H54 (cell line): ENCODE results near the gene SSNA1.

Experiments used
- DNase-seq: peaks from one replicate; pipeline ENCODE4 v3.0.0; 2011; ENCODE audit warnings: low spot score, mixed read lengths; ENCODE audit not compliant: insufficient read length
- FAIRE-seq: peaks from 3 replicates; lab custom pipeline; 2011; peaks lifted over from hg19 to GRCh38; lab: Jason Lieb, UNC
- POLR2A ChIP-seq: IDR thresholded peaks from 2 replicates; pipeline ENCODE4 v1.6.1; 2011; ENCODE audit warnings: low read depth, mild to moderate bottlenecking, low read length

The SSNA1 gene

GRCh38 chr9:137178939-137179630 lies 9.4 kb upstream of the SSNA1 start:
- DNase-seq (no peak), FAIRE-seq (no peak)
- TF ChIP-seq POLR2A, result no peak

- FAIRE-seq, result no peak
- TF ChIP-seq POLR2A, result no peak
- no peak for DNase-seq
Observed at GRCh38 chr9:137179761-137180160, 8.7 kb upstream of the SSNA1 start.

GRCh38 chr9:137180491-137180890 lies 8.0 kb upstream of the SSNA1 start:
- no peak for DNase-seq
- FAIRE-seq, result no peak

GRCh38 chr9:137181680-137182079 lies 6.8 kb upstream of the SSNA1 start:
- DNase-seq (no peak), FAIRE-seq (no peak)
- TF ChIP-seq POLR2A, result no peak

More at GRCh38 chr9:137180491-137180890, 8.0 kb upstream of the SSNA1 start:
- TF ChIP-seq POLR2A, result no peak

- no peak for TF ChIP-seq POLR2A
- DNase-seq (no peak), FAIRE-seq (no peak)
Observed at GRCh38 chr9:137182836-137183235, 5.6 kb upstream of the SSNA1 start.

GRCh38 chr9:137183980-137184595 lies 4.4 kb upstream of the SSNA1 start:
- DNase-seq (no peak), FAIRE-seq (no peak)
- TF ChIP-seq POLR2A, result no peak

- no peak for DNase-seq
- no peak for FAIRE-seq
- TF ChIP-seq POLR2A, result no peak
Observed at GRCh38 chr9:137184881-137185660, 3.4 kb upstream of the SSNA1 start.

- FAIRE-seq, result no peak
Observed at GRCh38 chr9:137185921-137186320, 2.6 kb upstream of the SSNA1 start.

GRCh38 chr9:137186385-137186784 lies 2.1 kb upstream of the SSNA1 start:
- FAIRE-seq (no peak), DNase-seq (no peak)
- no peak for TF ChIP-seq POLR2A

More at GRCh38 chr9:137185921-137186320, 2.6 kb upstream of the SSNA1 start:
- DNase-seq, result no peak
- TF ChIP-seq POLR2A, result no peak

GRCh38 chr9:137187386-137187785 lies 1.1 kb upstream of the SSNA1 start:
- no peak for TF ChIP-seq POLR2A
- DNase-seq (no peak), FAIRE-seq (no peak)

GRCh38 chr9:137188086-137188489 lies 388 bp upstream of the SSNA1 start:
- TF ChIP-seq POLR2A, result no peak
- DNase-seq (no peak), FAIRE-seq (no peak)

- no peak for TF ChIP-seq POLR2A
- FAIRE-seq, result no peak
- DNase-seq, result no peak
Observed at GRCh38 chr9:137189297-137190295, 1.1 kb downstream of the SSNA1 start.

- DNase-seq (no peak), FAIRE-seq (no peak)
- no peak for TF ChIP-seq POLR2A
Observed at GRCh38 chr9:137190315-137190856, 1.9 kb downstream of the SSNA1 start.

- no peak for TF ChIP-seq POLR2A
- FAIRE-seq (no peak), DNase-seq (no peak)
Observed at GRCh38 chr9:137191245-137191644, 2.8 kb downstream of the SSNA1 start.
